Panc1 (cell line): ENCODE results near the gene CARMIL1. TPM values are rescaled to one million over a fixed set of nuclear protein-coding genes. Genes with fewer than 3 reads are reported as not detected.

ENCODE experiments used
- ATAC-seq: fragments of 200-7000 bp; cut with Tn5 transposase; 2 replicates; pipeline ENCODE4 v1.9.1; 2020; ENCODE audit warnings: mild to moderate bottlenecking, moderate library complexity
- BruUV-seq: library from RNA; stranded (reverse); fragments of 400-500 nt; replicated peaks from 2 replicates; lab custom pipeline; 2021; lab: Mats Ljungman, UMichigan
- CTCF ChIA-PET: fragments of 300-600 bp; sonication (Branson Sonifier 250); formaldehyde crosslinking; loops from one replicate; lab custom pipeline; 2022; ENCODE audit warnings: antibody characterized with exemption; lab: Charles Lee
- POLR2A ChIA-PET: fragments of 300-600 bp; sonication (Branson Sonifier 250); formaldehyde crosslinking; loops from one replicate; lab custom pipeline; 2022; ENCODE audit warnings: antibody characterized with exemption; lab: Charles Lee
- DNase-seq: peaks from one replicate; pipeline ENCODE4 v3.0.0-alpha.2; 2010; ENCODE audit warnings: low read depth, low spot score
- H3K27ac ChIP-seq: 2 replicates; pipeline ENCODE4 v1.5.1; 2011; ENCODE audit warnings: mild to moderate bottlenecking, low read length, inconsistent platforms
- H3K27me3 ChIP-seq: fragments of 200-500 bp; sonication (Bioruptor generic); 2 replicates; pipeline ENCODE4 v1.6.0; 2014; ENCODE audit warnings: low read length, inconsistent platforms; ENCODE audit not compliant: control insufficient read depth, insufficient read depth
- H3K36me3 ChIP-seq: fragments of 200-500 bp; sonication (Bioruptor generic); 2 replicates; pipeline ENCODE4 v1.5.1; 2014; ENCODE audit warnings: inconsistent platforms, mild to moderate bottlenecking, low read length, moderate library complexity; ENCODE audit not compliant: control insufficient read depth, insufficient read depth
- H3K4me1 ChIP-seq: 2 replicates; pipeline ENCODE4 v1.5.1; 2011; ENCODE audit warnings: inconsistent platforms, mild to moderate bottlenecking, low read length, moderate library complexity; ENCODE audit not compliant: control insufficient read depth, insufficient read depth
- H3K4me3 ChIP-seq, 2 experiments: 2 replicates each; pipeline ENCODE4 v1.5.1; 2011 to 2012; ENCODE audit warnings: low read depth in 2 of 2, low read length in 2 of 2, mild to moderate bottlenecking in 2 of 2, inconsistent platforms in 1 of 2, moderate library complexity in 1 of 2
- H3K9me3 ChIP-seq: fragments of 200-500 bp; sonication (Bioruptor generic); 2 replicates; pipeline ENCODE4 v1.5.1; 2014; ENCODE audit warnings: low read depth, mild to moderate bottlenecking, inconsistent platforms, low read length, moderate library complexity; ENCODE audit not compliant: control insufficient read depth, insufficient read depth
- CTCF ChIP-seq: fragments of 450-650 bp; IDR thresholded peaks from 2 replicates; pipeline ENCODE4 v1.5.1; 2017; ENCODE audit warnings: mild to moderate bottlenecking
- POLR2AphosphoS5 ChIP-seq: IDR thresholded peaks from 2 replicates; pipeline ENCODE4 v1.6.1; 2012; ENCODE audit warnings: mild to moderate bottlenecking, low read depth, low read length, moderate library complexity
- REST ChIP-seq, 2 experiments: IDR thresholded peaks; 2 replicates each; pipeline ENCODE4 v1.6.1; 2011 to 2012; ENCODE audit warnings: low read depth in 2 of 2, control low read depth in 1 of 2, low read length in 1 of 2, mild to moderate bottlenecking in 1 of 2, moderate library complexity in 1 of 2; ENCODE audit not compliant: insufficient read depth in 1 of 2
- SIN3A ChIP-seq: IDR thresholded peaks from 2 replicates; pipeline ENCODE4 v1.6.1; 2012; ENCODE audit warnings: low read depth, mild to moderate bottlenecking, low read length, moderate library complexity, borderline replicate concordance; ENCODE audit not compliant: insufficient read depth
- TCF7L2 ChIP-seq: IDR thresholded peaks from 2 replicates; pipeline ENCODE4 v1.6.1; 2011; ENCODE audit warnings: mild to moderate bottlenecking, low read depth, low read length, inconsistent platforms
- in situ Hi-C: cut with HindIII; loops from 2 replicates; pipeline ENCODE4 v1.10.0; 2016; ENCODE audit warnings: low sequenced_read_pairs, low pct_unique_long_range_greater_than_20kb
- intact Hi-C: fragments of 100-400 bp; cut with micrococcal nuclease; formaldehyde crosslinking; loops from one replicate; pipeline ENCODE4 v1.10.0; 2022; ENCODE audit not compliant: unreplicated experiment
- total RNA-seq: library from RNA; stranded (reverse); gene quantifications from one replicate; pipeline ENCODE4 v1.2.1, GENCODE V29; 2021; ENCODE audit not compliant: unreplicated experiment

Gene CARMIL1
- total RNA-seq, 1 experiment from 2014 or later: 4.0 TPM

- ChIA-PET POLR2A (no interaction called here), CTCF (no interaction called here)
- TF ChIP-seq TCF7L2 (no peak), POLR2AphosphoS5 (no peak), REST (IDR thresholded peaks at IDR 0.05; ENCODE audit: insufficient read depth in 1 of 2, low read depth in 2 of 2, low read length in 1 of 2) (no peak), CTCF (no peak), SIN3A (no peak)
- H3K27ac ChIP-seq: no peak overlapping the region
- in situ Hi-C loops (no loop called here), intact Hi-C loops (no loop called here)
- no peaks in the 10 kb centered on the region for H3K9me3 ChIP-seq
- ATAC-seq (no peak), DNase-seq (no peak)
- H3K4me3 ChIP-seq: no peak overlapping the region
- no peaks in the 10 kb centered on the region for H3K27me3 ChIP-seq
- BruUV-seq: no TSS peak
- H3K36me3 ChIP-seq: no peaks in the 10 kb centered on the region
- no peaks in the 10 kb centered on the region for H3K4me1 ChIP-seq
These were observed 351.5 kb downstream of the CARMIL1 start for GRCh38 chr6:25630508-25631278.

- no peak for DNase-seq
- Histone ChIP-seq H3K27ac (no peak overlapping the region), H3K9me3 (no peaks in the 10 kb centered on the region), H3K36me3 (no peaks in the 10 kb centered on the region), H3K27me3 (no peaks in the 10 kb centered on the region), H3K4me1 (no peaks in the 10 kb centered on the region), H3K4me3 (no peak overlapping the region)
- ATAC-seq: no peak
- in situ Hi-C loops: no loop called here
- ChIA-PET CTCF (no interaction called here), POLR2A (no interaction called here)
- intact Hi-C loops: no loop called here
- no TSS peak for BruUV-seq
- no peak for TF ChIP-seq CTCF
- no peak for TF ChIP-seq SIN3A
- no peak for TF ChIP-seq POLR2AphosphoS5
- no peak for TF ChIP-seq TCF7L2
- TF ChIP-seq REST (IDR thresholded peaks at IDR 0.05; ENCODE audit: insufficient read depth in 1 of 2, low read depth in 2 of 2, low read length in 1 of 2): no peak
These were observed 356.7 kb downstream of the CARMIL1 start for GRCh38 chr6:25635886-25636317.
